ENCODE data around the gene SH3GLB2. TPM values are rescaled to one million over a fixed set of nuclear protein-coding genes. Genes with fewer than 3 reads are reported as not detected.

SH3GLB2 gene
- total RNA-seq, 1 experiment from 2014 or later: 58.3 TPM

- Mint-ChIP-seq H3K9me3 (ENCODE audit: unreplicated experiment) (no peaks in the 10 kb centered on the region), H3K4me3 (ENCODE audit: unreplicated experiment) (no peak overlapping the region), H3K4me1 (ENCODE audit: insufficient read depth, unreplicated experiment) (no peaks in the 10 kb centered on the region), H3K27me3 (ENCODE audit: insufficient read depth, unreplicated experiment) (no peaks in the 10 kb centered on the region), H3K27ac (ENCODE audit: low read depth, unreplicated experiment) (no peak overlapping the region), H3K36me3 (ENCODE audit: insufficient read depth, unreplicated experiment) (peaks cover 48% of the 10 kb centered on the region)
- no peak for DNase-seq (ENCODE audit: unreplicated experiment)
- ChIA-PET CTCF (no interaction called here), POLR2A (no interaction called here)
- intact Hi-C loops (cut with micrococcal nuclease): no loop called here
- no TSS peak for BruUV-seq (replicated peaks)
- TF ChIP-seq CTCF (IDR thresholded peaks at IDR 0.05; ENCODE audit: unreplicated experiment): no peak
Measured at GRCh38 chr9:129060991-129061390, 32.9 kb upstream of the SH3GLB2 start.

GRCh38 chr9:129059796-129060785 lies 32.0 kb upstream of the SH3GLB2 start:
- H3K27me3 Mint-ChIP-seq (ENCODE audit: insufficient read depth, unreplicated experiment): no peaks in the 10 kb centered on the region
- peaks cover 45% of the 10 kb centered on the region for H3K36me3 Mint-ChIP-seq (ENCODE audit: insufficient read depth, unreplicated experiment)
- no TSS peak for BruUV-seq (replicated peaks)
- intact Hi-C loops (cut with micrococcal nuclease): no loop called here
- CTCF ChIA-PET: no interaction called here
- H3K27ac Mint-ChIP-seq (ENCODE audit: low read depth, unreplicated experiment): no peak overlapping the region
- TF ChIP-seq CTCF (IDR thresholded peaks at IDR 0.05; ENCODE audit: unreplicated experiment): no peak
- H3K9me3 Mint-ChIP-seq (ENCODE audit: unreplicated experiment): no peaks in the 10 kb centered on the region
- no peaks in the 10 kb centered on the region for H3K4me1 Mint-ChIP-seq (ENCODE audit: insufficient read depth, unreplicated experiment)
- H3K4me3 Mint-ChIP-seq (ENCODE audit: unreplicated experiment): no peak overlapping the region
- DNase-seq (ENCODE audit: unreplicated experiment): no peak
- POLR2A ChIA-PET: no interaction called here

GRCh38 chr9:129058965-129059795 lies 31.0 kb upstream of the SH3GLB2 start:
- Mint-ChIP-seq H3K27ac (ENCODE audit: low read depth, unreplicated experiment) (no peak overlapping the region), H3K36me3 (ENCODE audit: insufficient read depth, unreplicated experiment) (peaks cover 45% of the 10 kb centered on the region), H3K27me3 (ENCODE audit: insufficient read depth, unreplicated experiment) (no peaks in the 10 kb centered on the region), H3K4me3 (ENCODE audit: unreplicated experiment) (no peak overlapping the region), H3K4me1 (ENCODE audit: insufficient read depth, unreplicated experiment) (no peaks in the 10 kb centered on the region), H3K9me3 (ENCODE audit: unreplicated experiment) (no peaks in the 10 kb centered on the region)
- DNase-seq (ENCODE audit: unreplicated experiment): peak; percentile 74
- no peak for TF ChIP-seq CTCF (IDR thresholded peaks at IDR 0.05; ENCODE audit: unreplicated experiment)
- intact Hi-C loops (cut with micrococcal nuclease): no loop called here
- BruUV-seq (replicated peaks): no TSS peak
- CTCF ChIA-PET: interaction anchor here (0.6 to 0.8 kb wide), 2 partner anchors 30 to 73 kb away, joined by 3 read pairs; no protein-coding TSS in a partner anchor
- POLR2A ChIA-PET: no interaction called here

Data from MCF 10A (cell line).